HepG2 (cell line): ENCODE results near the gene SARS2. TPM values are rescaled to one million over a fixed set of nuclear protein-coding genes. Genes with fewer than 3 reads are reported as not detected.

ENCODE experiments used
- MAFK ChIP-seq, 2 experiments: IDR thresholded peaks in 1 of 2; conservative IDR thresholded peaks in 1 of 2; 2 replicates each; pipeline ENCODE4 v1.6.1; 2011; ENCODE audit warnings: improper control_type of control experiment in 2 of 2, low read length in 2 of 2
- MZF1 ChIP-seq: sonication (generic); formaldehyde crosslinking; IDR thresholded peaks from 2 replicates; pipeline ENCODE4 v1.8.1; 2023; ENCODE audit warnings: mild to moderate bottlenecking, missing genetic modification reagents, borderline replicate concordance
- NPAS2 ChIP-seq: sonication (generic); formaldehyde crosslinking; IDR thresholded peaks from 2 replicates; pipeline ENCODE4 v1.8.0; 2022; ENCODE audit warnings: mild to moderate bottlenecking, missing genetic modification reagents, borderline replicate concordance
- RXRB ChIP-seq: IDR thresholded peaks from 2 replicates; pipeline ENCODE4 v1.6.1; 2016; ENCODE audit warnings: borderline replicate concordance, missing genetic modification reagents, missing compliant biosample characterization
- SAP130 ChIP-seq: IDR thresholded peaks from 2 replicates; pipeline ENCODE4 v1.6.1; 2016; ENCODE audit warnings: low read depth
- SIN3B ChIP-seq: fragments of 150-350 bp; IDR thresholded peaks from 2 replicates; pipeline ENCODE4 v1.6.1; 2014; ENCODE audit warnings: low read length
- TOE1 ChIP-seq: sonication (generic); formaldehyde crosslinking; IDR thresholded peaks from 2 replicates; pipeline ENCODE4 v1.4.0; 2020; ENCODE audit warnings: mild to moderate bottlenecking, missing genetic modification reagents
- ZBTB34 ChIP-seq: sonication (generic); formaldehyde crosslinking; IDR thresholded peaks from 2 replicates; pipeline ENCODE4 v1.8.0; 2022; ENCODE audit warnings: mild to moderate bottlenecking, missing genetic modification reagents
- ZBTB38 ChIP-seq: sonication (generic); formaldehyde crosslinking; IDR thresholded peaks from 2 replicates; pipeline ENCODE4 v1.5.1; 2020; ENCODE audit warnings: mild to moderate bottlenecking, missing genetic modification reagents
- ZMAT5 ChIP-seq: sonication (generic); formaldehyde crosslinking; IDR thresholded peaks from 2 replicates; pipeline ENCODE4 v1.5.0; 2020; ENCODE audit warnings: mild to moderate bottlenecking, low read depth, missing genetic modification reagents, borderline replicate concordance
- ZMYM2 ChIP-seq: sonication (generic); formaldehyde crosslinking; IDR thresholded peaks from 2 replicates; pipeline ENCODE4 v1.8.0; 2022; ENCODE audit warnings: mild to moderate bottlenecking, missing genetic modification reagents
- ZNF563 ChIP-seq: sonication (generic); formaldehyde crosslinking; IDR thresholded peaks from 2 replicates; pipeline ENCODE4 v1.8.0; 2022; ENCODE audit warnings: mild to moderate bottlenecking, moderate library complexity, missing genetic modification reagents
- ZNF747 ChIP-seq: sonication (generic); formaldehyde crosslinking; IDR thresholded peaks from 2 replicates; pipeline ENCODE4 v1.8.1; 2023; ENCODE audit warnings: missing genetic modification reagents, mild to moderate bottlenecking, borderline replicate concordance
- ZNF761 ChIP-seq: sonication (generic); formaldehyde crosslinking; conservative IDR thresholded peaks from 2 replicates; pipeline ENCODE4 v1.4.0; 2020; ENCODE audit warnings: mild to moderate bottlenecking, missing genetic modification reagents
- polyA plus RNA-seq, 8 experiments: library from polyadenylated mRNA; depleted of rRNA in 3 of 8; stranded (reverse) in 7 of 8; unstranded in 1 of 8; fragments of >200 nt; fragmentation: Illumina TruSeq in 4 of 8; extraction: Trizol in 4 of 8; gene quantifications; 2 replicates each; pipeline versions ENCODE4 v1.2.1 to v1.2.3, GENCODE V29; 2011 to 2016; ENCODE audit warnings: low read depth in 4 of 8, missing spikeins in 1 of 8, mixed read lengths in 1 of 8; ENCODE audit not compliant: insufficient read depth in 1 of 8
- total RNA-seq, 5 experiments: library from RNA; depleted of rRNA; stranded (reverse); fragments of >200 nt; fragmentation: Illumina TruSeq; extraction: Trizol; gene quantifications; 2 replicates each; pipeline ENCODE4 v1.2.3, GENCODE V29; 2016; ENCODE audit warnings: low read depth in 1 of 5
- TF ChIP-seq, protein P1 (sequence below): sonication (generic); formaldehyde crosslinking; conservative IDR thresholded peaks from 2 replicates; pipeline ENCODE4 v1.4.0; 2020; ENCODE audit warnings: mild to moderate bottlenecking, missing genetic modification reagents, moderate library complexity
- TF ChIP-seq, protein P2 (sequence below): sonication (generic); formaldehyde crosslinking; IDR thresholded peaks from 2 replicates; pipeline ENCODE4 v1.5.1; 2020; ENCODE audit warnings: mild to moderate bottlenecking, missing genetic modification reagents, moderate library complexity
- TF ChIP-seq, protein P3 (sequence below): sonication (generic); formaldehyde crosslinking; IDR thresholded peaks from 2 replicates; pipeline ENCODE4 v1.4.0; 2020; ENCODE audit warnings: missing genetic modification reagents

The SARS2 gene
- total and polyA plus RNA-seq, 2 of the 13 experiments (the other 11 are each of a cell fraction or from before 2014, with no cell fraction given), result 40.0 to 48.6 TPM

DNA sequence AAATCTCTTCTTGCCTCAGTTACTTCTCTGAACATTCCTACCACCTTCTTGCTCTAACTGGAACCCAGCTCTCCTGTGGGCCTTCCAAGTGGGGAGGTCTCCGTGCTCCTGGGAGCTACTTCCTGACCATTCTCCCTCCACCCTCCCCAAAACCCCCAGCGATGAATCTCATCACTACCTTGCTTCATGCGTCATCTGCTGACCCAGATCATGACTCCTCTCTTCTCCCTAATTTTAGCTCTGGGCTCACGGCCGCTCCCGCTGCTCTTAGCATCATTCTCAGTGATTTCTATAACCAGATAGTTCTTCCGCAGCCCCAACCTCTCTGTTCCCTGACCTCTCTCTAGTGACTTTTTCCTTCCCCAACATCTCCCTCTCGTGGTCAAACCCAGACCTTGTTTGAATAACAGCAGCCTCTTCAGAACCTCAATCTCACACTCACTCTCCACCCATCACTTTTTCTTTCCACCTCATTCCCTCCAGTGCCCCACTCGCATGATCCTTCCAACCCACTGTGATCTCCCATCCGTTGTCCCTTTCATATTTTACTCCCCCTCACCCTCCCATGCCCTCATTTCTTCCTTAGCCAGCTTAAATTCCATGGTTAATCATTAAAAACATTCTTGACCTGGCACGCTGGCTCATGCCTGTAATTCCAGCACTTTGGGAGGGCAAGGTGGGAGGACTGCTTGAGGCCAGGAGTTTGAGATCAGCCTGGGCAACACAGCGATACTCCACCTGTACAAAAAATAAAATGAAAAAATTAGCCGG is 22.0 kb upstream of the SARS2 start (continued):
- TF ChIP-seq MAFK (conservative IDR thresholded peaks at IDR 0.05 in 1 of 2, IDR thresholded peaks at IDR 0.05 in 1 of 2; ENCODE audit: low read length in 2 of 2) (no peak), ZNF761 (CRISPR knock-in tag) (no peak), NPAS2 (CRISPR knock-in tag) (no peak), ZMAT5 (CRISPR knock-in tag) (no peak), SAP130 (CRISPR knock-in tag) (peak; percentile 30; the same call in 1 of the 2 replicates), ZBTB38 (CRISPR knock-in tag) (0 out of 2 replicates have a peak, but pooled peaks have one; percentile 19), ZNF747 (CRISPR knock-in tag) (peak; percentile 32; the same call in 1 of the 2 replicates), ZNF563 (CRISPR knock-in tag) (no peak), ZMYM2 (CRISPR knock-in tag) (no peak), TOE1 (no peak), MZF1 (CRISPR knock-in tag) (no peak), RXRB (CRISPR knock-in tag) (peak; percentile 17; the same call in 1 of the 2 replicates), SIN3B (no peak), ZBTB34 (no peak)
- TF ChIP-seq, protein P1, sequence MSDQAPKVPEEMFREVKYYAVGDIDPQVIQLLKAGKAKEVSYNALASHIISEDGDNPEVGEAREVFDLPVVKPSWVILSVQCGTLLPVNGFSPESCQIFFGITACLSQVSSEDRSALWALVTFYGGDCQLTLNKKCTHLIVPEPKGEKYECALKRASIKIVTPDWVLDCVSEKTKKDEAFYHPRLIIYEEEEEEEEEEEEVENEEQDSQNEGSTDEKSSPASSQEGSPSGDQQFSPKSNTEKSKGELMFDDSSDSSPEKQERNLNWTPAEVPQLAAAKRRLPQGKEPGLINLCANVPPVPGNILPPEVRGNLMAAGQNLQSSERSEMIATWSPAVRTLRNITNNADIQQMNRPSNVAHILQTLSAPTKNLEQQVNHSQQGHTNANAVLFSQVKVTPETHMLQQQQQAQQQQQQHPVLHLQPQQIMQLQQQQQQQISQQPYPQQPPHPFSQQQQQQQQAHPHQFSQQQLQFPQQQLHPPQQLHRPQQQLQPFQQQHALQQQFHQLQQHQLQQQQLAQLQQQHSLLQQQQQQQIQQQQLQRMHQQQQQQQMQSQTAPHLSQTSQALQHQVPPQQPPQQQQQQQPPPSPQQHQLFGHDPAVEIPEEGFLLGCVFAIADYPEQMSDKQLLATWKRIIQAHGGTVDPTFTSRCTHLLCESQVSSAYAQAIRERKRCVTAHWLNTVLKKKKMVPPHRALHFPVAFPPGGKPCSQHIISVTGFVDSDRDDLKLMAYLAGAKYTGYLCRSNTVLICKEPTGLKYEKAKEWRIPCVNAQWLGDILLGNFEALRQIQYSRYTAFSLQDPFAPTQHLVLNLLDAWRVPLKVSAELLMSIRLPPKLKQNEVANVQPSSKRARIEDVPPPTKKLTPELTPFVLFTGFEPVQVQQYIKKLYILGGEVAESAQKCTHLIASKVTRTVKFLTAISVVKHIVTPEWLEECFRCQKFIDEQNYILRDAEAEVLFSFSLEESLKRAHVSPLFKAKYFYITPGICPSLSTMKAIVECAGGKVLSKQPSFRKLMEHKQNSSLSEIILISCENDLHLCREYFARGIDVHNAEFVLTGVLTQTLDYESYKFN, result no peak; the same call in 1 of the 2 replicates
- TF ChIP-seq, protein P2, sequence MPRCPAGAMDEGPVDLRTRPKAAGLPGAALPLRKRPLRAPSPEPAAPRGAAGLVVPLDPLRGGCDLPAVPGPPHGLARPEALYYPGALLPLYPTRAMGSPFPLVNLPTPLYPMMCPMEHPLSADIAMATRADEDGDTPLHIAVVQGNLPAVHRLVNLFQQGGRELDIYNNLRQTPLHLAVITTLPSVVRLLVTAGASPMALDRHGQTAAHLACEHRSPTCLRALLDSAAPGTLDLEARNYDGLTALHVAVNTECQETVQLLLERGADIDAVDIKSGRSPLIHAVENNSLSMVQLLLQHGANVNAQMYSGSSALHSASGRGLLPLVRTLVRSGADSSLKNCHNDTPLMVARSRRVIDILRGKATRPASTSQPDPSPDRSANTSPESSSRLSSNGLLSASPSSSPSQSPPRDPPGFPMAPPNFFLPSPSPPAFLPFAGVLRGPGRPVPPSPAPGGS, result no peak
- TF ChIP-seq, protein P3, sequence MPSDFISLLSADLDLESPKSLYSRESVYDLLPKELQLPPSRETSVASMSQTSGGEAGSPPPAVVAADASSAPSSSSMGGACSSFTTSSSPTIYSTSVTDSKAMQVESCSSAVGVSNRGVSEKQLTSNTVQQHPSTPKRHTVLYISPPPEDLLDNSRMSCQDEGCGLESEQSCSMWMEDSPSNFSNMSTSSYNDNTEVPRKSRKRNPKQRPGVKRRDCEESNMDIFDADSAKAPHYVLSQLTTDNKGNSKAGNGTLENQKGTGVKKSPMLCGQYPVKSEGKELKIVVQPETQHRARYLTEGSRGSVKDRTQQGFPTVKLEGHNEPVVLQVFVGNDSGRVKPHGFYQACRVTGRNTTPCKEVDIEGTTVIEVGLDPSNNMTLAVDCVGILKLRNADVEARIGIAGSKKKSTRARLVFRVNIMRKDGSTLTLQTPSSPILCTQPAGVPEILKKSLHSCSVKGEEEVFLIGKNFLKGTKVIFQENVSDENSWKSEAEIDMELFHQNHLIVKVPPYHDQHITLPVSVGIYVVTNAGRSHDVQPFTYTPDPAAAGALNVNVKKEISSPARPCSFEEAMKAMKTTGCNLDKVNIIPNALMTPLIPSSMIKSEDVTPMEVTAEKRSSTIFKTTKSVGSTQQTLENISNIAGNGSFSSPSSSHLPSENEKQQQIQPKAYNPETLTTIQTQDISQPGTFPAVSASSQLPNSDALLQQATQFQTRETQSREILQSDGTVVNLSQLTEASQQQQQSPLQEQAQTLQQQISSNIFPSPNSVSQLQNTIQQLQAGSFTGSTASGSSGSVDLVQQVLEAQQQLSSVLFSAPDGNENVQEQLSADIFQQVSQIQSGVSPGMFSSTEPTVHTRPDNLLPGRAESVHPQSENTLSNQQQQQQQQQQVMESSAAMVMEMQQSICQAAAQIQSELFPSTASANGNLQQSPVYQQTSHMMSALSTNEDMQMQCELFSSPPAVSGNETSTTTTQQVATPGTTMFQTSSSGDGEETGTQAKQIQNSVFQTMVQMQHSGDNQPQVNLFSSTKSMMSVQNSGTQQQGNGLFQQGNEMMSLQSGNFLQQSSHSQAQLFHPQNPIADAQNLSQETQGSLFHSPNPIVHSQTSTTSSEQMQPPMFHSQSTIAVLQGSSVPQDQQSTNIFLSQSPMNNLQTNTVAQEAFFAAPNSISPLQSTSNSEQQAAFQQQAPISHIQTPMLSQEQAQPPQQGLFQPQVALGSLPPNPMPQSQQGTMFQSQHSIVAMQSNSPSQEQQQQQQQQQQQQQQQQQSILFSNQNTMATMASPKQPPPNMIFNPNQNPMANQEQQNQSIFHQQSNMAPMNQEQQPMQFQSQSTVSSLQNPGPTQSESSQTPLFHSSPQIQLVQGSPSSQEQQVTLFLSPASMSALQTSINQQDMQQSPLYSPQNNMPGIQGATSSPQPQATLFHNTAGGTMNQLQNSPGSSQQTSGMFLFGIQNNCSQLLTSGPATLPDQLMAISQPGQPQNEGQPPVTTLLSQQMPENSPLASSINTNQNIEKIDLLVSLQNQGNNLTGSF (CRISPR knock-in tag), result no peak
